Measurements from ENCODE around the gene TMEM273. TPM values are rescaled to one million over a fixed set of nuclear protein-coding genes. Genes with fewer than 3 reads are reported as not detected.

Gene TMEM273
- total RNA-seq, 1 experiment from 2014 or later = not detected

- peaks cover 21% of the 10 kb centered on the region for H3K27me3 Mint-ChIP-seq (ENCODE audit: insufficient read depth, unreplicated experiment)
- ChIA-PET CTCF (interaction anchor here (1.3 kb wide), 1 partner anchor 23 kb away, joined by 6 read pairs; no protein-coding TSS in a partner anchor), POLR2A (interaction anchor here (1.2 kb wide), 1 partner anchor 14 kb away, joined by 3 read pairs; no protein-coding TSS in a partner anchor)
- no peak overlapping the region for H3K4me3 Mint-ChIP-seq (ENCODE audit: unreplicated experiment)
- no peaks in the 10 kb centered on the region for H3K9me3 Mint-ChIP-seq (ENCODE audit: unreplicated experiment)
- no peaks in the 10 kb centered on the region for H3K4me1 Mint-ChIP-seq (ENCODE audit: insufficient read depth, unreplicated experiment)
- TF ChIP-seq CTCF (IDR thresholded peaks at IDR 0.05; ENCODE audit: unreplicated experiment) = no peak
- intact Hi-C loops (cut with micrococcal nuclease) = no loop called here
- H3K36me3 Mint-ChIP-seq (ENCODE audit: insufficient read depth, unreplicated experiment) = no peaks in the 10 kb centered on the region
- DNase-seq (ENCODE audit: unreplicated experiment) = peak; percentile 9
- BruUV-seq (replicated peaks) = no TSS peak
- no peak overlapping the region for H3K27ac Mint-ChIP-seq (ENCODE audit: low read depth, unreplicated experiment)
Observed at GRCh38 chr10:49139028-49139845, 49.0 kb downstream of the TMEM273 start.

- ChIA-PET POLR2A (interaction anchor here (1.2 kb wide), 1 partner anchor 14 kb away, joined by 3 read pairs; no protein-coding TSS in a partner anchor), CTCF (interaction anchor here (1.3 kb wide), 1 partner anchor 23 kb away, joined by 6 read pairs; no protein-coding TSS in a partner anchor)
- Mint-ChIP-seq H3K4me3 (ENCODE audit: unreplicated experiment) (no peak overlapping the region), H3K27me3 (ENCODE audit: insufficient read depth, unreplicated experiment) (peaks cover 21% of the 10 kb centered on the region), H3K9me3 (ENCODE audit: unreplicated experiment) (no peaks in the 10 kb centered on the region), H3K4me1 (ENCODE audit: insufficient read depth, unreplicated experiment) (no peaks in the 10 kb centered on the region), H3K36me3 (ENCODE audit: insufficient read depth, unreplicated experiment) (no peaks in the 10 kb centered on the region), H3K27ac (ENCODE audit: low read depth, unreplicated experiment) (no peak overlapping the region)
- TF ChIP-seq CTCF (IDR thresholded peaks at IDR 0.05; ENCODE audit: unreplicated experiment) = no peak
- intact Hi-C loops (cut with micrococcal nuclease) = no loop called here
- BruUV-seq (replicated peaks) = no TSS peak
- no peak for DNase-seq (ENCODE audit: unreplicated experiment)
Observed at GRCh38 chr10:49138361-49138891, 49.8 kb downstream of the TMEM273 start.

- H3K36me3 Mint-ChIP-seq (ENCODE audit: insufficient read depth, unreplicated experiment) = no peaks in the 10 kb centered on the region
- no peak overlapping the region for H3K4me3 Mint-ChIP-seq (ENCODE audit: unreplicated experiment)
- H3K4me1 Mint-ChIP-seq (ENCODE audit: insufficient read depth, unreplicated experiment) = no peaks in the 10 kb centered on the region
- POLR2A ChIA-PET = no interaction called here
- no peak overlapping the region for H3K27ac Mint-ChIP-seq (ENCODE audit: low read depth, unreplicated experiment)
- TF ChIP-seq CTCF (IDR thresholded peaks at IDR 0.05; ENCODE audit: unreplicated experiment) = no peak
- DNase-seq (ENCODE audit: unreplicated experiment) = no peak
- no peaks in the 10 kb centered on the region for H3K9me3 Mint-ChIP-seq (ENCODE audit: unreplicated experiment)
- intact Hi-C loops (cut with micrococcal nuclease) = no loop called here
- BruUV-seq (replicated peaks) = no TSS peak
- CTCF ChIA-PET = interaction anchor here (0.6 kb wide), 1 partner anchor 22 kb away, joined by 3 read pairs; no protein-coding TSS in a partner anchor
- H3K27me3 Mint-ChIP-seq (ENCODE audit: insufficient read depth, unreplicated experiment) = peaks cover 21% of the 10 kb centered on the region
Observed at GRCh38 chr10:49136525-49136924, 51.7 kb downstream of the TMEM273 start.

- Mint-ChIP-seq H3K9me3 (ENCODE audit: unreplicated experiment) (no peaks in the 10 kb centered on the region), H3K27ac (ENCODE audit: low read depth, unreplicated experiment) (no peak overlapping the region), H3K4me1 (ENCODE audit: insufficient read depth, unreplicated experiment) (no peaks in the 10 kb centered on the region), H3K4me3 (ENCODE audit: unreplicated experiment) (no peak overlapping the region), H3K27me3 (ENCODE audit: insufficient read depth, unreplicated experiment) (peaks cover 21% of the 10 kb centered on the region), H3K36me3 (ENCODE audit: insufficient read depth, unreplicated experiment) (no peaks in the 10 kb centered on the region)
- BruUV-seq (replicated peaks) = no TSS peak
- ChIA-PET POLR2A (no interaction called here), CTCF (interaction anchor here (0.6 kb wide), 1 partner anchor 21 kb away, joined by 3 read pairs; no protein-coding TSS in a partner anchor)
- DNase-seq (ENCODE audit: unreplicated experiment) = no peak
- TF ChIP-seq CTCF (IDR thresholded peaks at IDR 0.05; ENCODE audit: unreplicated experiment) = no peak
- intact Hi-C loops (cut with micrococcal nuclease) = no loop called here
Observed at GRCh38 chr10:49135575-49136313, 52.4 kb downstream of the TMEM273 start.

Data from MCF 10A (cell line).